Heart left ventricle (tissue), 13 donors: ENCODE results near the gene ACSS1.

ENCODE experiments used
- CTCF ChIP-seq, 12 donors: fragments of 200-600 bp; sonication (generic) in 4 of 12; IDR thresholded peaks; one replicate each; pipeline versions ENCODE4 v1.5.0 to v1.8.0; 2018 to 2022; ENCODE audit warnings: antibody characterized with exemption in 12 of 12, mild to moderate bottlenecking in 5 of 12
- POLR2A ChIP-seq, 2 donors: fragments of 450-650 bp; IDR thresholded peaks; one replicate each; pipeline ENCODE4 v1.6.1; 2017; ENCODE audit warnings: antibody characterized with exemption in 2 of 2, mild to moderate bottlenecking in 2 of 2, moderate library complexity in 2 of 2
- donor health status: ischemic (EF 13 %, LVEDD 7.1; RV severe dilation, severe dysfunction).
- donor health status: DM: no; HTN: yes; CAD: no.
- donor health status: DM: no; HTN: no; CAD: no.
- donor health status: ischemic (EF 25% LVEDD 6.9; RV normal size, moderate dysfunction).
- donor health status: ischemic (EF 25% LVEDD 5.7; RV mildly dilated, moderate dysfunction).
- donor health status: ischemic (EF 35%, LVEDD 5.7; RV mildly dilated, moderate dysfunction).
- donor health status: nonischemic (EF 11% LVEDD 7.7; RV severe dilation, severe dysfunction).
- donor health status: DM: yes; HTN: yes; CAD: no.
- donor health status: PGD.
- donor health status: ischemic (EF 29% LVEDD 5.4; RV normal size, mild dysfunction).
- donor health status: nonischemic (EF 23%, LVEDD 6.1; RV moderate dilation, normal function).

- TF ChIP-seq CTCF (IDR thresholded peaks at IDR 0.05) (no peak), POLR2A (IDR thresholded peaks at IDR 0.05) (no peak)
Measured at GRCh38 chr20:25023356-25023755, 34.6 kb downstream of the ACSS1 start.
